Right hindlimb (tissue), 1 donor: ENCODE data around the gene KIAA0753.

Source experiments
- DNase-seq: peaks from one replicate; pipeline ENCODE4 v3.0.0-alpha.2; 2018

Gene KIAA0753

DNA sequence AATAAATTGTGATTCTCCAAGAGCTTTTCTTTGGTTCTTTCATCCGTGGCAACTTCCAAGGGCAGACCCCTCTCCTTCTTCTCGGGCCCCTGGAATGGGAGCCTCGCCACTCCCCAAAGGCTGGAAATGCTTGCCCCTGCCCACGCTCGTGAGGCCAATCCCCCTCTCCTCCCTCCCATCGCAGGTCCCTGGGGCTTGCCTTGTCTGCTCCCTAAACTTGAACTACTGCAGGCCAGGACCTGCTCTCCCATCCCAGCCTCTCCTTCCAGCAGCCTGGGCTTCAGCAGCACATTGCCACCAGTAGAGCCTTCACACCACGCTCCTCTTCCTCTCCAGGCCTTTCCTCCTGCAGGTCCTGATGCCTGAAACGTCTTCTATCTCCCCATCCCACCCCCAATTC, 95.2 kb downstream of the KIAA0753 start:
- no peak for DNase-seq

DNA sequence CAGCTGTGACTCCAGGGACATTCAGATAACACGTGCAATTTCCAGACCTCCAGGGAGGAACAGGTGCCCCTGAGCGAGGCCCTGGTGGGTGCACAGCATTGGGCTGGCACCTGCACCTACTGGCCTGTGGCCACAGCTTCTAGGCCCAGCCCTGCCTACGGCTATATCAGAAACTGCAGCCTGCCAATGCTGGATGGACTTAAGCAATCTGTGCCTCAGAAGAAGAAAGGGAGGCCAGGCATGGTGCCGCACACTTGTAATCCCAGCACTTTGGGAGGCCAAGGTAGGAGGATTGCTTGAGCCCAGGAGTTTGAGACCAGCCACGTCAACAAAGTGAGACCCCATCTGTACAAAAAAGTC, 96.5 kb downstream of the KIAA0753 start:
- no peak for DNase-seq

DNA sequence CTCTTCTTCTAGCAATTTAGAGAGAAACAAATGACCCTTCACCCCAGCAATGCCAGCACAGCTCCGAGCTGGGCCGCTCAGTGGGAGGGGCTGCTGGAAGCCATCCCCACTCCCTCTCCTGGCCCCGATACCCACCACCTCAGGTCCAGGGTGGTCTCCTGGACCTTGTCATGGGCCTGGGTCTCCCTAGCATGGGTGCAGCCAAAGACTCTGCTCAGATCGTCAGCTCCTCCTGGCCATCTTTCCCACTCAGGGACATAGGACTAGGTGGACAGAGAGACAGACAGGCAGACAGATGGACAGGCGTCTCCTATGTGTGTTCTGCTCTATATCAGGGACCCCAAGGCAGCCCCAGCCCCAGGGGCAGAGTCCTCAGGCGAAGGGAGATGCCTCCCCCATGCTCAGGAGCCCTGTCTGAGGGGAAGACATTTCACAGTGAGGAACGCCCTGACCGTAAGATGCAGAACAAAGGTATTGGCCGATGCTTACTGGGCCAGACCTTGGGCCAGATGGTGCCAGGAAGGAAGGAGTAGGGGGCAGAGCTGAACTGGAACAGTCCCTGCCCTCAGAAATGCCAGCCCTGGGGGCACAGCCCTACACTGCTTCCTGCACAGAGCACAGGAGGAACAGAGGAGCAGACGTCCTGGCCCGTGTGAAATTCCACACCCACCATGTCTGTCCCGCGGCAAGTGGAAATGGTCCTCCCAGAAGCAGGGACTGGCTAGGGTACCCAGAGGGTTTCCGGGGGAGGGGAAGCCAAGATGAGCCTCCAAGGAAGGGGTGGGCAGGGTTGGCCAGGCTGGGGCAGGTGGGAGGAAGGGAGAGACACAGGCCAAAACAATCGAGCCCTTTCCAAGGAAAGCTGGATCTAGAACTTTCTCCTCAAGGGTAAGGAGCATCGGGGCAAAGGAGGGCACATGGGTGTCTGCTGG, 97.2 kb downstream of the KIAA0753 start:
- no peak for DNase-seq

DNA sequence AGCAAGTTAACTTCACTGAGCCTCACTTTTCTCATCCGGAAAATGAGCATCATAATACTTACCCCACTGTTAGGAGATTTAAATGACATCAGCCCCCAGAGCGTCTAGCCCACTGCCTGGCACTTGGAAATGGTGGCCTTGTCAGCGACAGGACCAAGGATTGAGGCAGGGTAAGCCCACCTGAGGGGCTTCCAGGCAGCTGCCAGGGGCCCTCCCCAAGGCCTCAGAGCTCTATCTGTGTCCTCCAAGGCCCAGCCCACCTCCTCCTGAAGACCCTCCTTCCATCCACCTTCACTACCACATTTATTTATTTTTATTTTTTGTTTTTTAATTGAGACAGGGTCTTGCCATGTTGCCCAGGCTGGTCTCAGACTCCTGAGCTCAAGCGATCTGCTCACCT, 97.9 kb downstream of the KIAA0753 start:
- no peak for DNase-seq

DNA sequence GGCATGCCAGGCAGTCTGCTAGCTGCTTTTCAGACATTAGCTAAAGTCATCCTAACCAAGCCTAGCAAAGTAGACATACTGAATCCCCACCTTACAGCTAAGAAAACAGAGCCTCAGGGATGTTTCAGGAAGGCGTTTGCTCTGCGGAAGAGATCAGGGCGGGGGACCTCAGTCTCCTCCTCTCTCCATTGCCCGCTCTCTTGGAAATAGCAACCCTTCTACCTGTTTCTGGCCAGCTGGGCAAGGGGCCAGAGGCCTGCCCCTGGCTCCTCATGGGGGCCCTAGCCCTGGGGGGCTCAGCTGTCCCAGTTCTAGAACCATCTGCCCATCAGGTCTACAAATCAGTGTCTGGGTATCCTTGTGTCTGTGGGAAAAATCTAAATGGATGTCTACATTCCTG, 98.6 kb downstream of the KIAA0753 start:
- DNase-seq = no peak

DNA sequence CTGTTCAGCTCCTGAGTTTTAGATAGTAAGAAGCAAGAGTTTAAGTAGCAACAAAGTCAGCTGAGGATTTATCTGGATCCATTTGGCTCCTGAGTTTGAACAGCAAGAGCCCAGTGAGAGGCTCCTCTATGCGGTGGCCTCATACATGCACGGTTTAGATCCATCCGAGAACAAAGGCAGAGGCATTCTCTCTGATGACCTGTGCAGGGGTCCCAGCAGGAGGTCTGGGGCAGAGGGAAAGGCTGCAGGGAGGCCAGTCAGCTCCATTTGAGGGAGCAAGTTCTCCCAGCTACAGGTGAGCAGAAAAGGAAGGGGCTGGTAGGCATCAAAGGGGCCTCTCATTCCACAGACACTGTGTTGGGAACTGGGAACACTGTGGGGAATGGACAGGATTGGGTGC, 100.6 kb downstream of the KIAA0753 start:
- no peak for DNase-seq

DNA sequence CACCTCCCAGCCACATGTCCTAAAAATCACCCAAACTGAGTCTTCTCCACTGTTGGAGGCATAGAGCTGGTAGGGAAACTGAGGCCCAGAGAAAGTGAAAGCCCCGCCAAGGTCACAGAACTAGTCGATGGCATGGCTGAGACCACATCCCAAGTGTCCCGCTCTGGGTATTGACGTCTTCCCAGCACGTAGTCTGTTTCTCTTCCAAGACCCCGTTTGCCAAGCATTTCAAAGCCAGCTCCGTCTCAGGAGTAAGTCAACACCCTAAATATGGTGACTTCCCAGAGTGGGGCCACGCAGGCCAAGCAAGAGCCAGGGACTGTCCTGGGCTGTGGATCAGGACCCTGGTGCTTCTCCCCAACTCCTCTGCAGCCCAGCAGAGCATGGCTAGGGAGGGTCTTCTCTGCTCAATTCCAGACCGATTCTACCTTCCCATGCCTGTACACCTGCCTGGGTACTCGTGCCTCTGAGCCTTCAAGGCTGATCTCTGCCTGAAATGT, 103.9 kb downstream of the KIAA0753 start:
- no peak for DNase-seq

DNA sequence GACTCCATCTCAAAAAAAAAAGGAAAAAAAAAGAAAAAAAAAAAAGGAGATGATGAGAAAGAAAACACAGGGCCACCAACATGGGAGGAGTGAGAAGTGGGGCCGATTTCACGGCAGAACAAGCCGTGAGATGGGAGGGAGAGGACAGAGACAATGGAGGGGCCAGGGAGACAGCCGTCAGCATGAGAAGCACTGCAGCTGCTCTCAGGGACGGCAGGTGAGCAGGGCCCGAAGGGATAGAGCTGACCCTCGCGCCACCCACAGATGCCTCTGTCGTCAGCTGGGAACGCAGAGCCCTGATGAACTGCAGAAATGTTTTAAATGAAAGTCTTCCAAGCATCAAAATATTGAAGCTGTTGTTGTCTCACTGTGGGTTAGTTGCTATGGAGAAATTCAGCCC, 104.5 kb downstream of the KIAA0753 start:
- peak; percentile 40 for DNase-seq

DNA sequence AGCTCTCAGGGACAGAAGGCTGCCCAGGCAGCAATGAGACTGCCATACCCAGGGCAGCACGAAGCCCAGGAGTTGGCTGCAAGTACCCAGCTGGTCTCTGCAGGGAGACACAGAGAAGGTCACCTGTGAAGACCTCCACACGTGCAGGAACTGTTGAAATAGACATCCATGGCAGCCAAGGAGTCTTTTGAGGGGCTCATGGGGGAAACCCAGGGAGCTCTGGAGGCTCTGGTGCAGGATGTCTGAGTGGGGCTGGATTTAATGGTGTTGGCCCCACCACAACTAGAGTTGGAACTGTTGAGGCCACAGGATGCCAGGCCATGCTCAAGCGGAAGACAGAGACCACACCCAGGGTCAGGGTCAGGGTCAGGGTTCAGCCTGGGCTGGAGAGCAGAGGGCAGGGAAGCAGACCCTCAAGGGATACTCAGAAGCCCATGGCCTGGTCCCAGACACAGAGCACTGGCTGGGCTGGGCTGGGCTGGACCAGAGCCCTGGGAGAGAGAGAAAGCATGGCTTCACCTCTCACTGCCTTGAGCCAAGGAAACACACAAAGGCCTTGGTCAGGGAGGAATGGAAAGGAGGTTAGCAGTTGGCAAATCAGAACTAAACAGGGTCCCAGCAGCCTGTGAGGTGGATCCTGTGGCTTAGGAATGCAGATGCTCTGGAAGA, 105.5 kb downstream of the KIAA0753 start:
- DNase-seq = no peak

DNA sequence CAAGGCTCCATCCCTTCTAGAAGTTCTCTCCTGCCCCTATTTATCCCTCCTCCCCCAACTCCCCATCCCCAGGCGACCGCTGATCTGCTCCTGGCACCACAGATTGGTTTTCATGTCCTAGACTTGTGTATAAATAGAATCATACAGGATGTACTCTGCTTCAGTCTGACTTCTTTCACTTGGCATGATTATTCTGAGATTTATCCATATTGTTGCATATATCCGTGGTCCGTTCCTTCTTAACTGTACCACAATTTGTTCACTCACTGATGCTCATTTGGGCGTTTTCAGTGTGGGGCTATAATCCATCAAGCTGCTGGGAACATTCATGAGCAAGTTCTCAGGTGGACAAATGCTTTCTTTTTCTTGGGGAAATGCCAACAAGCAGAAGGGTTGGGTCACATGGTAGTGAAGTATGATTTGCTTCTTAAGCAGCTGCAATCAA, 108.0 kb downstream of the KIAA0753 start:
- no peak for DNase-seq

DNA sequence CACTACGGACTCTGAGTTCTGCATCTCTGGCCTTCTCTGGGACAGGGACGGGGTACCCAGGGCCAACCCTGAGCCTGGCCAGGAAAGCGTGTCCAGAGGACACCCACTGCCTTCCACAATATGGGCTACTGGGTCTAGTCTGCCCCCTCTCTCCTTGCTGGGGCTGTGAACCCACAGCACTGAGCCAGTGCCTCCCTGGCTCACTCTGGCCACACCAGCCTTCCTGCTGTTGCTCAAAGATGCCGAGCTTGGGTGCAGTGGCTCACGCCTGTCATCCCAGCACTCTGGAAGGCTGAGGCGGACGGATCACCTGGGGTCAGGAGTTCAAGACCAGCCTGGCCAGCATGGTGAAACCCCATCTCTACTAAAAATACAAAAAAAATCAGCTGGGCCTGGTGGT, 108.9 kb downstream of the KIAA0753 start:
- DNase-seq = no peak

DNA sequence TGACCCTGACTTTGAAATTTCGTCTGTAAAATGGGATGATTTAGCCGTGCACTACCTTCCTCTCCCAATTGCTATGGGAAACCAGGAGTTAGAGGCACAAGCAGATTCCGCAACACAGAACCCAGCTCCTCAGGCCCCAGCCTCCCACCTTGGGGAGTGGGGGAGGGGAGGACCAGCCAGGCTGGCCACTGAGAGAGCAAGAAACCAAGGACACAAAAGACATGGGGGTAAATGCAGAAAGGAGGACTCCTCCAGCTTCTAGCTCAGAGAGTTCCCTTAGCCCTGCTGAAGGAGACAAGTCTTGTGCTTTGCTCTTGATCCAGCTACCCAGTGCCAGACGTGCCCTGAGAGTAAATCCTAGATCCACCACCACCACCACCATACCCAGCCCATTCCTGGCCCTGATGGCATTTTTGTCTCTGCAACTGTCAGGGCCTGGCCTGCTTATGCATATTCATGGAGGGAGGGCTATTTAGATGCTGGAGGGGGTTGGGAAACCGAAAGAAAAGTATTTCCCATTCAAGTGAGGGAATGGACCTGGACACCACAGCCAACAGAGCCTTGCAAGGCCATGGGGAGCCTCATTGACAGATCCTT, 110.1 kb downstream of the KIAA0753 start:
- no peak for DNase-seq

DNA sequence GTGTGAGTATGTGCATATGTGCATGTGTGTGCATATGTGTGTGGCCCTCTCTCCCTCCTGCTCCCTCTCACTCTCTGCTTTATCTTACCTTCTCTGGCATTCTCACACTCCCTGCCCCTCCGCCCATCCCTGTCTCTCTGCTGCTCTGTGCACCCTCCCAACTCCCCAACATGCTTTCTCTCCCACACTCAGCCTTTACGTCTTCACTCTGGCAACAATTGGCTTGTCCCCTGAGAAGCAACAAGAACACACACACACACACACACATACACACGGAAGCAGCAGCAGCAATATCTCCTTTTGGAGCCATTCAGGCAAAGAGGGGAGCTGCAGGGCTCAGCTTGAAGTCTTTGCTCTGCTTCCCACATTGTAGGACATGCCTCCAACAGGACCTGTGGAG, 112.0 kb downstream of the KIAA0753 start:
- no peak for DNase-seq
